ENCODE measurements around the gene PKN2.

DNA sequence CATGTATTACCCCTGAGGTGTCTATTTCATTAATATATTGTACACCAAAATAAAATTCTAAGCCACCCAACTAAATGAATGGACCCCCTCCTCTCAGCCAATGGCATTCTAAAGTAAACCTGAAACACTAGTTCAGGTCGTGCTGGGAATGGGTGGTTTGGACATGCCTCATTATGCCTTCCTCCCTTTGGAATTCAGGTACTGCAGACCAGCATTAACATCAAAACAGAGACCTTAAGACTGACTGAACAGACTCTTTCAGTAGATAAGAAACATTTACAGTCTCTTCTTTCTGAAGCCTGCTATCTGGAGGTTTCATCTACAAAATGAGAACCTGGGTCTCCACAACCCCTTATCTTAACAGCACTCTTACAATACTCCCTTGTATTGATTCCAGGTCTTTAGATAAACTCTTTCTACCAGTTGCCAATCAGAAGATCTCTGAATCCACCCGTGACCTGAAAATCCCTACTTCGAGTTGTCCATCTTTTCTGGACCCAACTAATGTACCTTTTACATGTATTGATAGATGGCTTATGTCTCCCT, 93.6 kb downstream of the PKN2 start:
- TF ChIP-seq, protein P1, sequence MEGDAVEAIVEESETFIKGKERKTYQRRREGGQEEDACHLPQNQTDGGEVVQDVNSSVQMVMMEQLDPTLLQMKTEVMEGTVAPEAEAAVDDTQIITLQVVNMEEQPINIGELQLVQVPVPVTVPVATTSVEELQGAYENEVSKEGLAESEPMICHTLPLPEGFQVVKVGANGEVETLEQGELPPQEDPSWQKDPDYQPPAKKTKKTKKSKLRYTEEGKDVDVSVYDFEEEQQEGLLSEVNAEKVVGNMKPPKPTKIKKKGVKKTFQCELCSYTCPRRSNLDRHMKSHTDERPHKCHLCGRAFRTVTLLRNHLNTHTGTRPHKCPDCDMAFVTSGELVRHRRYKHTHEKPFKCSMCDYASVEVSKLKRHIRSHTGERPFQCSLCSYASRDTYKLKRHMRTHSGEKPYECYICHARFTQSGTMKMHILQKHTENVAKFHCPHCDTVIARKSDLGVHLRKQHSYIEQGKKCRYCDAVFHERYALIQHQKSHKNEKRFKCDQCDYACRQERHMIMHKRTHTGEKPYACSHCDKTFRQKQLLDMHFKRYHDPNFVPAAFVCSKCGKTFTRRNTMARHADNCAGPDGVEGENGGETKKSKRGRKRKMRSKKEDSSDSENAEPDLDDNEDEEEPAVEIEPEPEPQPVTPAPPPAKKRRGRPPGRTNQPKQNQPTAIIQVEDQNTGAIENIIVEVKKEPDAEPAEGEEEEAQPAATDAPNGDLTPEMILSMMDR (conservative IDR thresholded peaks at IDR 0.05 in 1 of 2, IDR thresholded peaks at IDR 0.05 in 1 of 2; ENCODE audit: low read depth in 1 of 2, low read length in 2 of 2): no peak
- no peak for TF ChIP-seq EZH2 (IDR thresholded peaks at IDR 0.05; ENCODE audit: low read length, missing control alignments)

All from fibroblast of lung (primary cell).